HepG2 (cell line): ENCODE results near the gene ZNF71. TPM values are rescaled to one million over a fixed set of nuclear protein-coding genes. Genes with fewer than 3 reads are reported as not detected.

Experiments
- HNRNPL ChIP-seq: fragments of 200-400 bp; formaldehyde crosslinking; IDR thresholded peaks from 2 replicates; pipeline ENCODE4 v1.6.1; 2017; ENCODE audit warnings: mild to moderate bottlenecking, low read depth, low read length
- JDP2 ChIP-seq: sonication (generic); formaldehyde crosslinking; IDR thresholded peaks from 2 replicates; pipeline ENCODE4 v1.8.1; 2022; ENCODE audit warnings: missing genetic modification reagents, borderline replicate concordance
- MBNL3 ChIP-seq: fragments of 250-450 bp; sonication (Bioruptor Pico); conservative IDR thresholded peaks from 2 replicates; pipeline ENCODE4 v1.8.0; 2022; ENCODE audit warnings: mild to moderate bottlenecking, inconsistent platforms
- NR2F6 ChIP-seq, 2 experiments: IDR thresholded peaks; 2 replicates each; pipeline ENCODE4 v1.6.1; 2016; ENCODE audit warnings: antibody characterized with exemption in 1 of 2, mild to moderate bottlenecking in 1 of 2
- RERE ChIP-seq: IDR thresholded peaks from 2 replicates; pipeline ENCODE4 v1.6.1; 2016; ENCODE audit warnings: low read depth, missing genetic modification reagents, missing compliant biosample characterization
- SALL1 ChIP-seq: sonication (generic); formaldehyde crosslinking; IDR thresholded peaks from 2 replicates; pipeline ENCODE4 v1.8.0; 2022; ENCODE audit warnings: mild to moderate bottlenecking, missing genetic modification reagents
- SMYD3 ChIP-seq: sonication (generic); formaldehyde crosslinking; IDR thresholded peaks from 2 replicates; pipeline ENCODE4 v1.8.1; 2023; ENCODE audit warnings: mild to moderate bottlenecking, missing genetic modification reagents
- ZFY ChIP-seq: sonication (generic); formaldehyde crosslinking; IDR thresholded peaks from 2 replicates; pipeline ENCODE4 v1.4.0; 2020; ENCODE audit warnings: missing genetic modification reagents
- ZNF138 ChIP-seq: sonication (generic); formaldehyde crosslinking; IDR thresholded peaks from 2 replicates; pipeline ENCODE4 v1.5.0; 2020; ENCODE audit warnings: mild to moderate bottlenecking, low read depth, missing genetic modification reagents
- ZNF251 ChIP-seq: sonication (generic); formaldehyde crosslinking; IDR thresholded peaks from 2 replicates; pipeline ENCODE4 v1.9.0; 2021; ENCODE audit warnings: mild to moderate bottlenecking, missing genetic modification reagents
- ZNF382 ChIP-seq: sonication (generic); formaldehyde crosslinking; IDR thresholded peaks from 2 replicates; pipeline ENCODE4 v1.5.0; 2020; ENCODE audit warnings: missing genetic modification reagents, mild to moderate bottlenecking, borderline replicate concordance
- ZNF772 ChIP-seq: sonication (generic); formaldehyde crosslinking; IDR thresholded peaks from 2 replicates; pipeline ENCODE4 v1.5.0; 2020; ENCODE audit warnings: mild to moderate bottlenecking, missing genetic modification reagents
- polyA plus RNA-seq, 8 experiments: library from polyadenylated mRNA; depleted of rRNA in 3 of 8; stranded (reverse) in 7 of 8; unstranded in 1 of 8; fragments of >200 nt; fragmentation: Illumina TruSeq in 4 of 8; extraction: Trizol in 4 of 8; gene quantifications; 2 replicates each; pipeline versions ENCODE4 v1.2.1 to v1.2.3, GENCODE V29; 2011 to 2016; ENCODE audit warnings: low read depth in 4 of 8, missing spikeins in 1 of 8, mixed read lengths in 1 of 8; ENCODE audit not compliant: insufficient read depth in 1 of 8
- total RNA-seq, 5 experiments: library from RNA; depleted of rRNA; stranded (reverse); fragments of >200 nt; fragmentation: Illumina TruSeq; extraction: Trizol; gene quantifications; 2 replicates each; pipeline ENCODE4 v1.2.3, GENCODE V29; 2016; ENCODE audit warnings: low read depth in 1 of 5
- TF ChIP-seq, protein P1 (sequence below), 2 experiments: sonication (generic) in 1 of 2; formaldehyde crosslinking in 1 of 2; IDR thresholded peaks; 2 replicates each; pipeline versions ENCODE4 v1.5.1 to v1.6.1; 2011 to 2020; ENCODE audit warnings: borderline replicate concordance in 1 of 2, low read depth in 1 of 2, low read length in 1 of 2, mild to moderate bottlenecking in 1 of 2, missing genetic modification reagents in 1 of 2, moderate library complexity in 1 of 2
- TF ChIP-seq, protein P2 (sequence below): sonication (generic); formaldehyde crosslinking; IDR thresholded peaks from 2 replicates; pipeline ENCODE4 v1.4.0; 2020; ENCODE audit warnings: missing genetic modification reagents, borderline replicate concordance
- TF ChIP-seq, protein P3 (sequence below): sonication (generic); formaldehyde crosslinking; IDR thresholded peaks from 2 replicates; pipeline ENCODE4 v1.5.0; 2020; ENCODE audit warnings: mild to moderate bottlenecking, missing genetic modification reagents

Gene ZNF71
- total and polyA plus RNA-seq, 2 of the 13 experiments (the other 11 are each of a cell fraction or from before 2014, with no cell fraction given) = 2.2 to 4.4 TPM

- TF ChIP-seq MBNL3 (no peak), JDP2 (CRISPR knock-in tag) (peak; percentile 98), SALL1 (CRISPR knock-in tag) (peak; percentile 100), ZNF772 (peak; percentile 100), NR2F6 (IDR thresholded peaks at IDR 0.05) (no peak), NR2F6 (CRISPR knock-in tag; IDR thresholded peaks at IDR 0.05) (peak; percentile 85), ZNF382 (CRISPR knock-in tag) (peak; percentile 89), RERE (CRISPR knock-in tag) (peak; percentile 92), ZNF251 (CRISPR knock-in tag) (peak; percentile 99), ZFY (peak; percentile 87), ZNF138 (CRISPR knock-in tag) (peak; percentile 100), HNRNPL (no peak), SMYD3 (CRISPR knock-in tag) (peak; percentile 99)
- TF ChIP-seq, protein P1, sequence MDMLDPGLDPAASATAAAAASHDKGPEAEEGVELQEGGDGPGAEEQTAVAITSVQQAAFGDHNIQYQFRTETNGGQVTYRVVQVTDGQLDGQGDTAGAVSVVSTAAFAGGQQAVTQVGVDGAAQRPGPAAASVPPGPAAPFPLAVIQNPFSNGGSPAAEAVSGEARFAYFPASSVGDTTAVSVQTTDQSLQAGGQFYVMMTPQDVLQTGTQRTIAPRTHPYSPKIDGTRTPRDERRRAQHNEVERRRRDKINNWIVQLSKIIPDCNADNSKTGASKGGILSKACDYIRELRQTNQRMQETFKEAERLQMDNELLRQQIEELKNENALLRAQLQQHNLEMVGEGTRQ (IDR thresholded peaks at IDR 0.05; ENCODE audit: low read depth, low read length) = no peak
- TF ChIP-seq, protein P1 (CRISPR knock-in tag; IDR thresholded peaks at IDR 0.05; ENCODE audit: borderline replicate concordance) = peak; percentile 41; the same call in 1 of the 2 replicates
- TF ChIP-seq, protein P2, sequence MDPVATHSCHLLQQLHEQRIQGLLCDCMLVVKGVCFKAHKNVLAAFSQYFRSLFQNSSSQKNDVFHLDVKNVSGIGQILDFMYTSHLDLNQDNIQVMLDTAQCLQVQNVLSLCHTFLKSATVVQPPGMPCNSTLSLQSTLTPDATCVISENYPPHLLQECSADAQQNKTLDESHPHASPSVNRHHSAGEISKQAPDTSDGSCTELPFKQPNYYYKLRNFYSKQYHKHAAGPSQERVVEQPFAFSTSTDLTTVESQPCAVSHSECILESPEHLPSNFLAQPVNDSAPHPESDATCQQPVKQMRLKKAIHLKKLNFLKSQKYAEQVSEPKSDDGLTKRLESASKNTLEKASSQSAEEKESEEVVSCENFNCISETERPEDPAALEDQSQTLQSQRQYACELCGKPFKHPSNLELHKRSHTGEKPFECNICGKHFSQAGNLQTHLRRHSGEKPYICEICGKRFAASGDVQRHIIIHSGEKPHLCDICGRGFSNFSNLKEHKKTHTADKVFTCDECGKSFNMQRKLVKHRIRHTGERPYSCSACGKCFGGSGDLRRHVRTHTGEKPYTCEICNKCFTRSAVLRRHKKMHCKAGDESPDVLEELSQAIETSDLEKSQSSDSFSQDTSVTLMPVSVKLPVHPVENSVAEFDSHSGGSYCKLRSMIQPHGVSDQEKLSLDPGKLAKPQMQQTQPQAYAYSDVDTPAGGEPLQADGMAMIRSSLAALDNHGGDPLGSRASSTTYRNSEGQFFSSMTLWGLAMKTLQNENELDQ (CRISPR knock-in tag) = peak; percentile 99
- TF ChIP-seq, protein P3, sequence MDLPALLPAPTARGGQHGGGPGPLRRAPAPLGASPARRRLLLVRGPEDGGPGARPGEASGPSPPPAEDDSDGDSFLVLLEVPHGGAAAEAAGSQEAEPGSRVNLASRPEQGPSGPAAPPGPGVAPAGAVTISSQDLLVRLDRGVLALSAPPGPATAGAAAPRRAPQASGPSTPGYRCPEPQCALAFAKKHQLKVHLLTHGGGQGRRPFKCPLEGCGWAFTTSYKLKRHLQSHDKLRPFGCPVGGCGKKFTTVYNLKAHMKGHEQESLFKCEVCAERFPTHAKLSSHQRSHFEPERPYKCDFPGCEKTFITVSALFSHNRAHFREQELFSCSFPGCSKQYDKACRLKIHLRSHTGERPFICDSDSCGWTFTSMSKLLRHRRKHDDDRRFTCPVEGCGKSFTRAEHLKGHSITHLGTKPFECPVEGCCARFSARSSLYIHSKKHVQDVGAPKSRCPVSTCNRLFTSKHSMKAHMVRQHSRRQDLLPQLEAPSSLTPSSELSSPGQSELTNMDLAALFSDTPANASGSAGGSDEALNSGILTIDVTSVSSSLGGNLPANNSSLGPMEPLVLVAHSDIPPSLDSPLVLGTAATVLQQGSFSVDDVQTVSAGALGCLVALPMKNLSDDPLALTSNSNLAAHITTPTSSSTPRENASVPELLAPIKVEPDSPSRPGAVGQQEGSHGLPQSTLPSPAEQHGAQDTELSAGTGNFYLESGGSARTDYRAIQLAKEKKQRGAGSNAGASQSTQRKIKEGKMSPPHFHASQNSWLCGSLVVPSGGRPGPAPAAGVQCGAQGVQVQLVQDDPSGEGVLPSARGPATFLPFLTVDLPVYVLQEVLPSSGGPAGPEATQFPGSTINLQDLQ (CRISPR knock-in tag) = peak; percentile 99
These were observed 43.0 kb downstream of the ZNF71 start (continued) for GRCh38 chr19:56637976-56638555.
